ENCODE data around the gene PDE4A.

The PDE4A gene

GRCh38 chr19:10416380-10417257, 3.7 kb upstream of the PDE4A start:
- no peak for TF ChIP-seq ZFX (IDR thresholded peaks at IDR 0.05; ENCODE audit: borderline replicate concordance)
- TF ChIP-seq, protein P1, sequence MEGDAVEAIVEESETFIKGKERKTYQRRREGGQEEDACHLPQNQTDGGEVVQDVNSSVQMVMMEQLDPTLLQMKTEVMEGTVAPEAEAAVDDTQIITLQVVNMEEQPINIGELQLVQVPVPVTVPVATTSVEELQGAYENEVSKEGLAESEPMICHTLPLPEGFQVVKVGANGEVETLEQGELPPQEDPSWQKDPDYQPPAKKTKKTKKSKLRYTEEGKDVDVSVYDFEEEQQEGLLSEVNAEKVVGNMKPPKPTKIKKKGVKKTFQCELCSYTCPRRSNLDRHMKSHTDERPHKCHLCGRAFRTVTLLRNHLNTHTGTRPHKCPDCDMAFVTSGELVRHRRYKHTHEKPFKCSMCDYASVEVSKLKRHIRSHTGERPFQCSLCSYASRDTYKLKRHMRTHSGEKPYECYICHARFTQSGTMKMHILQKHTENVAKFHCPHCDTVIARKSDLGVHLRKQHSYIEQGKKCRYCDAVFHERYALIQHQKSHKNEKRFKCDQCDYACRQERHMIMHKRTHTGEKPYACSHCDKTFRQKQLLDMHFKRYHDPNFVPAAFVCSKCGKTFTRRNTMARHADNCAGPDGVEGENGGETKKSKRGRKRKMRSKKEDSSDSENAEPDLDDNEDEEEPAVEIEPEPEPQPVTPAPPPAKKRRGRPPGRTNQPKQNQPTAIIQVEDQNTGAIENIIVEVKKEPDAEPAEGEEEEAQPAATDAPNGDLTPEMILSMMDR (IDR thresholded peaks at IDR 0.05): peak; percentile 98
- H3K27ac ChIP-seq: peak overlapping the region; percentile 89

- peak overlapping the region; percentile 89 for H3K27ac ChIP-seq
- TF ChIP-seq, protein P1 (IDR thresholded peaks at IDR 0.05): no peak
- TF ChIP-seq ZFX (IDR thresholded peaks at IDR 0.05; ENCODE audit: borderline replicate concordance): no peak
Observed at GRCh38 chr19:10417541-10418234, 2.6 kb upstream of the PDE4A start.

- H3K27ac ChIP-seq: peak overlapping the region; percentile 89
- TF ChIP-seq, protein P1 (IDR thresholded peaks at IDR 0.05): no peak
- no peak for TF ChIP-seq ZFX (IDR thresholded peaks at IDR 0.05; ENCODE audit: borderline replicate concordance)
Observed at GRCh38 chr19:10418235-10418484, 2.2 kb upstream of the PDE4A start.

DNA sequence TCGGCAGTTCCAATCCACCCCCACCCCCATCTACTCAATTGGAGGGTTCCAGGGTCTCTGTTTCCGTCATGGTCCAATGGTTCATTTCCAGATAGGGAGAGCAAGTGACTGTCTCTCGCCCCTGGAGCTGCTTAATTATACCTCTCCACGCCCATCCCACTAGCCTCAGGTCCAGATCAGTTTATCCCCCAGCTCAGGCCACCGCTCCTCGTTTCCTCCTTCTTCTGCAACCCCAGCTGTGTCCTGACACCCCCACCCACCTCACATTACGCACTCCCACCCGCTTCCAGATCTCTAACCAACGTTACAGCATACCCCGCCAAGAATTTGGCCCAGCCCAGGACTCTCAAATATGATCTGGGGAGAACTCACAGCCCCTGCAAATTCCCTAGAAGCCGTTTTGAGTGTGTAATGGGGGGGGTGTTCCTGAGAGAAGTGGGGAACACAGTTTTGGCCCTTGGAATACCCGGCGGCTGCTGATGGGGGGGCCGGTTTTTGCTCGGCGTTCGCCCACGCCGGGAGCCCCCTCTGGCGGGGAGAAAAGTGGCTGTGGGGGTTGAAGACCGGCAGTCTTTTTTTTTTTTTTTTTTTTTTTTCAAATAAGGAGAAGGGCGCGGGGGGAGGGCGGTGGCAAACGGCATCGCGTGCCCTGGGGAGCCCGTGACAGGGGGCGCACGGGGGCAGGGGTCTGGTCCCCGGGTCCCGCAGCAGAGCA, 1.7 kb upstream of the PDE4A start:
- H3K27ac ChIP-seq: peak overlapping the region; percentile 89
- no peak for TF ChIP-seq ZFX (IDR thresholded peaks at IDR 0.05; ENCODE audit: borderline replicate concordance)
- TF ChIP-seq, protein P1 (IDR thresholded peaks at IDR 0.05): no peak

DNA sequence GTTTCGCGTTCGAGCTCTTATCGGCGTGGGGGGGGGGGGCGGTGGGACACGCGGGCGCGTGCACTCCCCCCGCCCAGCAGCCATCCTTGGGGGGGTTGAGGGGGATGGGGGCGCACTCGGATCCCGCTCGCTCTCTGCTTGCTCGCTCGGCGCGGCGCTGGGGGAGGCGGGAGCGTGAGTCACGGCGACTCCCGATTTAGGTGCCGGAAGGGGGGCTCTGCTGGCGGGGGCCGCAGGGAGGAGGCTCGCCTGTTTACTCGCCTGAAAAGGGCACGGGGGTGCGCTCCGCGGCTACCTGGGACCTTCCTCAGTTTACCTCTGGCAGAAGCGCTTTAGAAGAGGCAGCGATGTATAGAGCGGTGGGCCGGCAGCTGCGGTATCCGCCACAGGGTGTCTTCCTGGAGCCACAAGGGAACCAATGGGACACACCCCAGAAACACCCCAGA, 1.1 kb upstream of the PDE4A start:
- peak overlapping the region; percentile 89 for H3K27ac ChIP-seq
- TF ChIP-seq, protein P1 (IDR thresholded peaks at IDR 0.05): no peak
- no peak for TF ChIP-seq ZFX (IDR thresholded peaks at IDR 0.05; ENCODE audit: borderline replicate concordance)

DNA sequence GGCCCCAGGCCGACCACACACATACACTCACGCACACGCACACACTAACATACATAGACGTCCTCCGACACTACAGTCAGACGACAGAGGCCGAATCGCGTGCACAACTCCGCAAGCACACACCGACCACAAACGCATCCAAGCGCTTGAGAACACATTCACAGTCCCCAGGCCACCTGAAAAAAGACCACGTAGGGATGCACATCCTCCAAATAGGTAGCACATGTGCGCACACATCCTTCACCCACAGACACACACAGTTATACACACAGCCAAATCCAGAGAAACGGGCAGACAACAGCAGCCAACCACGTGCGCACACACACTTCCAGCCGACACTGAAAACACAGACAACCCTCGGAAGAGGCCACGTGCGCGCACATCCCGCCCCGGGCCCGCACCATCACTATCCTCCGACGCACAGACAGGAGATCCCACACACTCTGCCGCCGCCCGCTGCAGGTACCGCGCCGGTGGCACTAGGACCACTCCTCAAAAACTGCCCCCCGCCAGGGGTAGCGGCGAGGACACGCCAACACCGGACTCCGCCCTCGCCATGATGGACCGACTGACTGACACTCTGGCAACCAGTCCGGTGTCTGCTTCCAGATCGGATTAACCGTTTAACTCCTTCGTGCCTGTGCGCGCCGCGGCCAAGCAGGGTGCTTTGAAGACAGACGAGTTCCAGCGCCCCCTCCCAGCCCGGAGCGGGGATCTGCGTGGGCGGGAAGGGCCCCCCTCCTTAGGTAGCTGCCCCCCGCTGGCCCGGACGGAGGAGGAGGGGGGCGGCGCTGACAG, 493 bp upstream of the PDE4A start:
- TF ChIP-seq, protein P1 (IDR thresholded peaks at IDR 0.05): no peak
- TF ChIP-seq ZFX (IDR thresholded peaks at IDR 0.05; ENCODE audit: borderline replicate concordance): no peak

More for the DNA sequence above, 493 bp upstream of the PDE4A start:
- H3K27ac ChIP-seq: peak overlapping the region; percentile 89
